Ovary (tissue), 3 donors: Measurements from ENCODE around the gene C2orf92.

Experiments used
- CTCF ChIP-seq, 3 donors: fragments of 450-650 bp in 2 of 3; fragments of 200-600 bp in 1 of 3; IDR thresholded peaks; one replicate each; pipeline versions ENCODE4 v1.5.1 to v1.8.0; 2016 to 2022; ENCODE audit warnings: antibody characterized with exemption in 3 of 3, mild to moderate bottlenecking in 1 of 3
- POLR2A ChIP-seq: fragments of 450-650 bp; IDR thresholded peaks from one replicate; pipeline ENCODE4 v1.6.1; 2017; ENCODE audit warnings: antibody characterized with exemption, mild to moderate bottlenecking, moderate library complexity
- donor health status: DM: no; HTN: no; CAD: no.

DNA sequence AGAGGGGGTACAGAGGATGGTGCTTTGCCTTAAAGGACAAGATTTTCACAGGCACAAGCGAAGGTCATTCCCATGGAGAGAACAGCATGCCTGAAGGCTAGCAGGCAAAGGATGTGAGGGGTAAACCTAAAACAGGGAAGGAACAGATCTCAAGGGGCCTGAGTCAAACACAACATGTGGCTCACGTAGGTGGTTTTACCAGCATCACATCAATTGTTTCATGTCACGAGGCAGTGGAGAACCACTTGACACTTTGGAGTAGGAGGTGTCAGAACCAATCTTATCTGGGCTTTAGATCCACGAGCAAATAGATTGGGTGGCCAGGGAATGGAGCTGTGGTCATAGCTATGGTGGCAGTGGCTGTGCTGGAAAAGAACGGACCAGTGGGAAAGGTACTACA, 15.2 kb upstream of the C2orf92 start:
- TF ChIP-seq CTCF (IDR thresholded peaks at IDR 0.05) (no peak), POLR2A (no peak)
